Ramos (cell line): ENCODE data around the gene HBEGF.
"Not testable (repeated sequence)": the region's sequence is repeated elsewhere in the genome, so short reads cannot be mapped to it uniquely, and the experiment has no call there.

Source experiments
- in situ Hi-C: fragments of 300-500 bp; cut with MboI; formaldehyde crosslinking; loops from one replicate; pipeline ENCODE4 v1.14.3; 2022; ENCODE audit warnings: low sequenced_read_pairs; ENCODE audit not compliant: unreplicated experiment

Gene HBEGF

DNA sequence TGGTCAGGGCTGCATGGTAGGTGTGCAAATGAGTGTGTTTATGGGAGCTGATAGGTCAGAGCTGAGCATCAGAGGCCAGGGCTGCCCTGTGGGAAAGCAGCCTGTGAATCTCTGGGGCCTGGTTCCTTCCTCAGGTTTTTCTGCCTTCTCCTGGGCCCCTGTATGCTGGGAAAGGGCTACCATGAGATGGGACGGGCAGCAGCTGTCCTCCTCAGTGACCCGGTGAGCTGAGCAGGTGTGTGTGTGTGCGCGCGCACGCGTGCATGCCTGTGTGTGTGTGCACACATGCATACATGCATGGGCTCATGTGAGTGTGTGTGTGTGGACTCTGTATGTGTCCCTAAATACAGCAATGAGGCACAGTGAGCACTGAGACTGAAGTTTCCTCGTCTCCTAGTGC is 15.9 kb upstream of the HBEGF start:
- in situ Hi-C loops = loop anchor here (10.0 to 25.0 kb wide), 2 partner anchors 272 to 675 kb away; partner anchors contain the start of genes CD14 and TMCO6

DNA sequence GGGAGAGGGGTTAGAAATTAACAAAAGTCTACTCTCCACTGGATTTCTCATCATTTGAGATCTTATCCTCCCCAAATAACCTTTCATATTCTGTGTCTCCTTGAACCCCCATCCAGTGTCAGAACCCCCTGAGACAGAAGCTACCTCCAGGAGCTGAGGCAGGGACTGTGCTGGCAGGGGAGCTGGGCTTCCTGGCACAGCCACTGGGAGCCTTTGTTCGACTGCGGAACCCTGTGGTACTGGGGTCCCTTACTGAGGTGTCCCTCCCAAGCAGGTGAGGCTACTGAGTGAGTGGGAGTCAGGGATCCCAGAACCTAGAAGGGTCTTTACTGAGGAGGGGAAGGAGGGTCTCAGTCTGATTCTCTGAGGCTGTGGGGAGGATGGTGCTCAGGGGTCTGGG is 15.5 kb upstream of the HBEGF start:
- in situ Hi-C loops = loop anchor here (10.0 to 25.0 kb wide), 2 partner anchors 273 to 675 kb away; partner anchors contain the start of genes CD14 and TMCO6

DNA sequence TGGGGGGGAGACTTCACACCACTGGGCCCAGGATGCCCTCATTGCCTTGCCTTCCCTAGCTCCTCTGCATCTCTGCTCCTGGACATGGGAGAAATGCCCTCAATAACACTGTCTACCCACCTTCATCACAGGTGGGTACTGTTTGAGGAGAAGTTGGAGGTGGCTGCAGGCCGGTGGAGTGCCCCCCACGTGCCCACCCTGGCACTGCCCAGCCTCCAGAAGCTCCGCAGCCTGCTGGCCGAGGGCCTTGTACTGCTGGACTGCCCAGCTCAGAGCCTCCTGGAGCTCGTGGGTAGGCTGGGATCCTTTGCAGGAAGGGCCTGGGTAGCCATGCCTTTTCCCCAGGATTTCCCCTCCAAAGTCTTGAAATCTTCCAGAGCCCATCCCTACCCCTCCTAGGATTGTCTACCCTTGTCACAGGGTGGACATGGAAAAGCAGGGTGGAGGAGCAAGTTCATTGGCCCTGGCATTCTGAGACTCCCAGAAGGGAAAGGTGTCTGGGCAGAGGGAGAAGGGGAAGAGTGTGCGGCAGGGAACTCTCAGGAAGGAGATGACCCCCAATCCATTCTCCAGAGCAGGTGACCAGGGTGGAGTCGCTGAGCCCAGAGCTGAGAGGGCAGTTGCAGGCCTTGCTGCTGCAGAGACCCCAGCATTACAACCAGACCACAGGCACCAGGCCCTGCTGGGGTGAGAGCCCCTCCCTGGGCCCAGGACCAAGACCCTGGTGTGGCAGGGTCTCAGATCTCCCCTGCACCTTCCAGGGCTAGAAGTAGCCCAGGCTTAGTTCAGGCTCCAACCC is 14.5 kb upstream of the HBEGF start:
- in situ Hi-C loops = loop anchor here (10.0 to 25.0 kb wide), 2 partner anchors 274 to 676 kb away; partner anchors contain the start of genes CD14 and TMCO6

DNA sequence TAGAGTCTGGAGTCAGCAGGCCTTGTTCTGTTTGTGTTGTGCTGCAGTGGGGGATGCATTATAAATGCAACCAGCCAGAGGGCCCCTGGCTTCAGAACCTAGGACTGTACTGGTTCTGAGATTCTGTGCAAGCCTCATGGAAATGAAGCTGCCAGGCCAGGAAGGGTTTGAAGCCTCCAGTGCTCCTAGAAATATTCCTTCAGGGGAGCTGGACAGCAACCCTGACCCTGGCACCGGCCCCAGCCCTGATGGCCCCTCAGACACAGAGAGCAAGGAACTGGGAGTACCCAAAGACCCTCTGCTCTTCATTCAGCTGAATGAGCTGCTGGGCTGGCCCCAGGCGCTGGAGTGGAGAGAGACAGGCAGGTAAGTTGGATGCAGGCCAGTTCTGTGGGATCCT is 13.7 kb upstream of the HBEGF start, which contains the start of gene SLC4A9:
TSS of gene SLC4A9 (plus strand) at position 94 of the 400 bp plus-strand sequence. CDS start at position 137, 43 bp downstream.
- in situ Hi-C loops = loop anchor here (10.0 to 25.0 kb wide), 2 partner anchors 275 to 677 kb away; partner anchors contain the start of genes CD14 and TMCO6

DNA sequence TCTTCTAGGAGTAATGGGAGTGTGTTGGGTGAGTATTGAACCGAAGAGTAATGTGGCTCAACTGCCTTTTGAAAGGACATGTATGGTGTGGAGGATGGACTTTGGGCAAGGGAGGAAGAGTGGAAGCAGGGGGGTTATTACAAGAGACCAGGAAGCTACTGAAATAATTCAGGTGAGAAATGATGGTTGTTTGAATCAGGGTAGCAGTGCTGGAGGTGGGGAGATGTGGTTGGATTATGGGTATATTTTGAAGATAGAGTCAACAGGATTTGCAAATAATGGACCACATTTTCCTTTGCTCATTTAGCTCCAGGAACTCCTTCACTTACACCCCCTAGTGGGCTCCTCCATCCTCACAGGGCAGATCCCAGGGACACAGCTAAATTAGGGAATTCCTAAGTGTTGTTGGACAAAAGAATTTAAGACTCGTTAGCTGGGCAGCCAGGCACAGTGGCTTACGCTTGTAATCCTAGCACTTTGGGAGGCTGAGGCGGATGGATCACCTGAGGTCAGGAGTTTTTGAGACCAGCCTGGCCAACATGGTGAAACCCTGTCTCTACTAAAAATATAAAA is 12.4 kb upstream of the HBEGF start:
- in situ Hi-C loops = loop anchor here (5.0 to 25.0 kb wide), 2 partner anchors 117 to 678 kb away; no protein-coding TSS in a partner anchor

DNA sequence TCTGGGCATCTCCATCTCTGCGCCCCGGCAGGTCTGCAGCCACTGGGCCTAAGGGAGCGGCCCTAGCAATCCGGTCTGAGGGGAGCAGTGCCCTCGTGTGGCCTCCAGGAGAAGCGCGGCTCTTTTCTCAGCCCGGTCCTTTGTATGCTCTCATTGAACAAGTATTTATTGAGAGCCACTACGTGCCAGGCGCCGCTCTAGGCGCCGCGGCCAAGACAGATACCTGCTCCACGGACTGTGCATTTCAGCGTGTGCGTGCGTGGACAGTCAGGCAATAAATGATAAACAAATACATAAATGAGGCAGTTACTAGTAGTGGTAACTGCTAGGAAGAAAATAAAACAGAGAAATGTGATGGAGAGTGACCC is 11.3 kb upstream of the HBEGF start:
- in situ Hi-C loops = loop anchor here (5.0 to 25.0 kb wide), 2 partner anchors 115 to 680 kb away; no protein-coding TSS in a partner anchor

DNA sequence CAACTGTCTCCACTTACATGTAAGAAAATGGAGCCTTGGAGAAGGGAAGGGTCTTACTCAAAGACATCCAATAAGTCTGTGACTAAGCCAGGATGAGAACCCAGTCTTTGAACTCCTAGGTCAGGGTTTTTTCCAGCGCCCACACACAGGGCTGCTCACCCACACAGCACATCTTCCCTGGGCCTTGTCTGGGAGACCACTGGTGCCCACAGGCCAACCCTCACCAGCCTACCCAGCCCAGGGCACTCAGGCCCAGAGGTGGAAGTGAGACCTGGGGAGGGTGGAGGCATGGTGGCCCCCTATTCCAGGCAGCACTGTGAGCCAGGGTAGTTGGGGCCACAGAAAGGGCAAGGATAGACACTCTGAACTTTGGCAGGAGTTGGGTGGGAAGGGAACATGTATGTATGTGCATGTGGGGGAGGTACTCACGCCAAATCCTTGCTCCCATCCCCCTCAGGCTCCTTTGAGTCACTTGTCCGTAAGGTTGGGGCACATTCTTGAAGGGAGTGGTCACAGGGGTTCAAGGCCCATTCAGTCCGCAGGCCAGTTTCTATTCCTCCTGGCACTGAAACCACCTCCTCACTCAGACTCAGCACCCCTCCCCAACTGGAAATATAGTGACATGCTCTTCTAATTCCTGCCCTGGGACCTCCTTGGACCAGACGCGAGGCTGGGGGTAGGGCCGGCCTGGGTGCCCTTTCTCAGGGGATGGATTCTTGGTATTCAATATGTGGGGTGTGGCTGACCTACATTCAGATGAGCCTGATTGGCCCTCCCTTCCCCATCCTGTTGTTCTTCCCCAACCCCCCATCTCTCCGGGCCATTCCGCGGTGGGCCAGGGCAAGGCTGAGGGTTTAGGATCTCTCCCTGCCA is 10.7 kb upstream of the HBEGF start:
- in situ Hi-C loops = loop anchor here (5.0 to 25.0 kb wide), 2 partner anchors 115 to 680 kb away; no protein-coding TSS in a partner anchor

DNA sequence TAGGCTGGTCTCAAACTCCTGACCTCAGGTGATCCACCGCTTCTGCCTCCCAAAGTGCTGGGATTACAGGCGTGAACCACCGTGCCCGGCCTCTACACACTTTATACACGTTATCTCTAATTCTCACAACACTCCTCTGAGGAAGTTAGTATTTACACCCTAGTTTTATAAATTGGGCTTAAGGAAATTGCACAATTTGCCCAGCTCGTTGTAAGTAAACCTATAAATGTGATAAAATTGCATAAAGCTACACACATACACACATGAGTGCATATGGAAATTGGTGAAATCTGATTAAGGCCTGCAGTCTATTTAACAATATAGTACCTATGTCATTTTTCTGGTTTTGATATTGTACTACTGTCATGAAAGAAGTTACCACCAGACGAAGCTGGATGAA is 9.1 kb upstream of the HBEGF start:
- in situ Hi-C loops = loop anchor here (5.0 to 25.0 kb wide), 2 partner anchors 113 to 682 kb away; no protein-coding TSS in a partner anchor

DNA sequence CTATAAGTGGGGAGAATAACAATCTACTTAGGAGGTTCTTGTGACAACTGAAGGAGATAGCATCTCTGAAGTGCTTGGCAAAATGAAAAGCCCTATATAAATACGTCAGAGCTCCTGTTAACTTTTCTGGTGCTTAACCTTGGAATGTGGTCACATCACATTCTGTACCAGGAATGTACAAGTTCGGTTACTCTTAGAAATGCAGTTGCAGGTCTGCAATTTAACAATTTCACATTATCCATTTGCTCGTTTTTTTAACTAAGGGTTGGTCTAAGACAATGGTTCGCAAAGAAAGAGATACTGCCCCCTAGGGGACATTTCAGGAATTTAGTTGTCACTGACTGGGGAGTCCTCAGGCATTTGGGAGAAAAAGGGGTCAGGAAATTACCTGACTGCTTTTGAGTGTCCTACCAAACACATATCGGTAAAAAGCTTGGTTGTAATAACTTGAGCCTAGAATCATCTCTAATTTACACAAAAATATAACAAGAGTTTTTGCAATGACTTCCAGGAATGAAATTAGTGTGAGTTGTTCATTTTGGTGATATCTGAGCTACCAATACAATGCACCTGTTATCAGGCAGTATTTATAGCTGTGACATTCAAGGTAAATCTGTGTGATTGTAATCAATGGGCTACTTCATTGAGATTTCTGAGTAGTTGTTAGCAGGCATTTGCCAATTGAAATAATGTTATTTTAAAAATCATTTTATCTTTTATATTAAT is 5.4 kb upstream of the HBEGF start:
- in situ Hi-C loops = loop anchor here (25.0 kb wide), 1 partner anchor 686 kb away; no protein-coding TSS in a partner anchor

DNA sequence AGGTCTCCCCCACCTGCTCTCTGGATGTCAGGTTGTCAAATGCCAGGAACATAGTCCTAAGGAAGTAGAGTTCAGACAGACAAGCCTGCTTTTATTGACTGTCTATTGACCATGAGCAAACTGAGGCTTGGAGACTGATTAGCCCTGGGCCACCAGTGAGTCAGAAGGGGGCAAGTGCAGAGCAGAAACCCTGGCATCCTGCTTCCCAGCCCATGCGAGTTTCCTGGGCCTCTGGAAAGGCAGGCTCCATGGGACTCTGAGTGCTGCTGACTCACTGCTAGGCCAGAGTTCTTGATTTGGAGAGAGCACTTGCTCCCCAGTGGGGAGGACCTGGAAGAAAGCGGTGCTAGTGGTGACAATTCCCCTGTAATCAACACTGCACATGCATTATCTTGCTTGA is 2.8 kb upstream of the HBEGF start:
- in situ Hi-C loops = no loop called here

DNA sequence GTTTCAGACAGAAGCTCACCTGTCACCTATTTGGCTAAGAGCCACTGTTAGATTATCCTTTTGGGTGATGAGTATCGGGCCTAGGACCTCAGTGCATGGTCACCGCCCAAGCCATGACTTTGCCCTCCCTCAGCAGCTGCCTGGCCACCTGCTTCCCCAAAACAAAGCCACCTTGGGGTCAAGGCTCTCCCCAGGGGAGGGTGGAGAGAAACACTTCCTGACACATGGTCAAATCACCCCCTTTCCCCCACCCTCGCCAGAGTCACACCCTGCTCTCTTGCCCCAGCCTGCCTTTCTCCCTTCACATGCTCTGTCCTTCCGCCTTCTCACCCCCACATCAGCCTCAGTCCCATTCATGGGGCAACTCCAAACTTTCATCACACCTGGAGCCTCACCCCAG is 1.7 kb upstream of the HBEGF start:
- in situ Hi-C loops = no loop called here

DNA sequence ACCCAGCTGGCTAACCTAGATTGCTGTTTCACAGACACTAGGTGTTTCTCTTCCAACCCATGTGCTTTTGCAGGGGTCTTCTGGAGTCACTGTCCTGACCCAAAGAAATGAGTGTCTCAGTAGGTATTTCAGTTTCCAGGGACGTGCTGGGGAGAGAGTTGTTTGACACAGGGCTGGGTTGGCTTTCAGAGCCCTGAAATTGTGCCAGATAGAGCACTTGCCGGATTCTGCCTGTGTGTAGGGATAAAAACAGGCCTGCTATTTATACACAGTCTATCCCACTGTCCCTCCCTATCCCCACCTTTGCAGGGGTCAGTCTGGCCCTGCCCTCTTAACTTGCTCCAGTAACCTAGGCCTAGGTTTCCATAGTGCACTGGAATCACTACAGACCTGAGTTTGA is 957 bp upstream of the HBEGF start:
- in situ Hi-C loops = no loop called here

DNA sequence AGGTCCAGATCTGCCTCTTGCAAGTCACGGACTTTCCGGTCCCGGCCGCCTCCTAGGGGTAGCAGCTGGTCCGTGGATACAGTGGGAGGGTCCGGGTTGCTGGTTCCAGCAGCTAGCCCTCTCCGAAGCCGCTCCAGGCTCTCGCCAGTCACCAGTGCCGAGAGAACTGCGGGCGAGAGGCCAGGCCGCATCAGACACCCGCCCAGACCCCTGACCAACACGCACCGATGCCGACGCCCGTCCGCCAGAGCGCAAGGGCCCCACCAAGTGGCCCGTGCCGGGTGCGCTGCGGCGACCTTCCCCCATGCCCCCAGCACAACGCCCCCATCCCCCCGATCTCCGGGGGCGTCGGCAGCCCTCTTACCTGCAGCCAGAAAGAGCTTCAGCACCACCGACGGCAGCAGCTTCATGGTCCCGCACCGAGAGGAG is 470 bp downstream of the HBEGF start:
- in situ Hi-C loops = no loop called here

DNA sequence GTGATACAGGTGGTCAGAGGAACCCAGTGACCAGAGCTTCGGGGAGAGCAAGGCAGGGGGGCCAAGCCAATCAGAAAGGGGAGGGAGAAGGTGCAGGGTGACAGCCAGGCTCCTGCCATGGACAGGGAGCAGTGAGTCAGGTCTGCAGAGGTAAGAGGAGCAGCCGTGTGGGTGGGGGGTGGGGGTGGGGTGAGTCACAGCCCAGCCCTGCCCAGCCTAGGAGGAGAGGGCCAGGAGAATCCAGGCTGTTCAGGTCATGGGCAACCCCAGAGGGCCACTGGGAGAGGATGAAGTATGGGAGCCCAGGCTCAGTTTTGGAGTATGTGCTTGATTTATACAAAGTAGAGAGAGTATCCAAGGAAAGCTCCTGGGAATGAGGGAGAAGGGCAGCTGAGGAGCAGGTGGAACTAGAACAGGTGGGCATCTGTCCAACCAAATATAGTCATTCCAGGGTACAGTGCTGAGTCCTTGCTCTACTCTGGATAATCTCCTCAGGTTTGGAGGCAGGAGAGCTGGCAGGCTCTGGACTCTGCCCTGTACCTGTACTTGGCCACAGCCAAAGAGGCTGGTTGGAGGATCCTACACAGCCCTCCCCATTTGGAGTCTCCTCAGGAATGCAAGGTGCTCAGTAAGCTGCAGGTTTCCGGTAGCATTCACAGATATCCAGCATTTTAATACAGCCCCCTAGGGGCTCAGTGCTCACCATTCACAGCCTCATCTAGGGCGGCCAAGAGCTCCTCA is 1.6 kb downstream of the HBEGF start:
- in situ Hi-C loops = no loop called here

DNA sequence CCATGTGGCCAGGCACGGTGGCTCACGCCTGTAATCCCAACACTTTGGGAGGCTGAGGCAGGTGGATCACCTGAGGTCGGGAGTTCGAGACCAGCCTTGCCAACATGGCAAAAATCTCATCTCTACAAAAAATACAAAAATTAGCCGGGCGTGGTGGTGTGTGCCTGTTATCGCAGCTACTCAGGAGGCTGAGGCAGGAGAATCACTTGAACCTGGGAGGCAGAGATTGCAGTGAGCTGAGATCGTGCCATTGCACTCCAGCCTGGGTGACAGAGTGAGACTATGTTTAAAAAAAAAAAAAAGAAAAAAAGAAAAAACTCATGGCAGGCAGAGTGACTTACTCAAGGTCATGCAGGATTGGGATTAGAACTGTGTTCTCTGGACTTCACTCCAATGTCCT is 2.6 kb downstream of the HBEGF start:
- in situ Hi-C loops = not testable (repeated sequence)

DNA sequence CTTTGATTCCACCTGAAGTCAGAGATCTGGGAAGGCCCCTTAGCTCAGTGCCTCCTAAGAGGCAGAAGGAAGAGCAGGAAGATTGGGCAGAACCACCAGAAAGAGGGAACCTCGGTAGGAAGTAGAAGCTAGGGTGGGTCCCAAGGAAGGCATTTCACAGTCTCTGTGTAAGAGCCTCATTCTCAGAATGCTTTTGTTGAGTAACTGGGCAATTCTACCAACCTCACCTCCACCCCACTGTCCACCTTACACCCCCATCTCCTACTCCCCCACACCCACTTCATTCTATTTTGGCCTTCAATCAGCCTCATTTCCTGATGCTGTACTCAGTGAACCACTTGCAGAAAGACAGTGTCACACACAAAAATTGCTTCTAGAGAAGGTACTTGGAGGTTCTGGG is 3.5 kb downstream of the HBEGF start:
- in situ Hi-C loops = no loop called here

DNA sequence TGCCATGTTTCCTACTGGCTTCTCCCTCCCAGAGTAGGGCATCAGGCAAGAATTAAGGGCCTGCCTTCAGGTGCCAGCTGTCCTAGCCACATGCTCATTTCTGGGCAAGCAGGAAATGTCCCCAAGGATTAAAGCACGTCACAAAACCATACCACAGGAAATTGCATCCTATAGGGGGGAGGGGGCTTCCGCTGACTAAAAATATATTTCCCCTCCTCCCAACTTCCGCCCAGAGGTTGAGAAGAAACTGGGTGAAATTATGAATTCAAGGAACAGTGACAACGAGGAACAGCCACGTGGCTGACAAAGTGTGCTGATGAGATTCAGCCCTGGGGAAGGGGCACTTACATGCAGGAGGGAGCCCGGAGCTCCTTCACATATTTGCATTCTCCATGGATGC is 4.1 kb downstream of the HBEGF start:
- in situ Hi-C loops = no loop called here

DNA sequence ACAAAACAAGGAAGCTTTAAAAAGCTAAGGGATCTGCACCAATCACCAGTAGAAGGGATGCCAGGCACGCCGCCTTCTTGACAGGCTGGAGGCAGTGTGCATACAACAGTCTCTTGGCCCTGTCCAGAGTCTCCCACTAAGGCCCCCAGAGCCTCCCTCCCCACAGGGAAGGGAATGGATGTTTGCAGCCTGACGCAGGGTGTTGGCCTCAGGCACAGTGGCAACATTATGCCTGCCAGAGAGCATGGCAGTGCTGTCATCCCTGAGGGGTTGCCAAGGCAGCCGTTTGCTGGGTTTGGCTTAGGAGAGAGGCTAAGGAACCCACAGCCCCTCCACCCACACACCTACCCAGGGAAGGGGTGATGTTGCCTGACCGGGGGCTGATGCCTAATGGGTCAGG is 4.8 kb downstream of the HBEGF start:
- in situ Hi-C loops = no loop called here

DNA sequence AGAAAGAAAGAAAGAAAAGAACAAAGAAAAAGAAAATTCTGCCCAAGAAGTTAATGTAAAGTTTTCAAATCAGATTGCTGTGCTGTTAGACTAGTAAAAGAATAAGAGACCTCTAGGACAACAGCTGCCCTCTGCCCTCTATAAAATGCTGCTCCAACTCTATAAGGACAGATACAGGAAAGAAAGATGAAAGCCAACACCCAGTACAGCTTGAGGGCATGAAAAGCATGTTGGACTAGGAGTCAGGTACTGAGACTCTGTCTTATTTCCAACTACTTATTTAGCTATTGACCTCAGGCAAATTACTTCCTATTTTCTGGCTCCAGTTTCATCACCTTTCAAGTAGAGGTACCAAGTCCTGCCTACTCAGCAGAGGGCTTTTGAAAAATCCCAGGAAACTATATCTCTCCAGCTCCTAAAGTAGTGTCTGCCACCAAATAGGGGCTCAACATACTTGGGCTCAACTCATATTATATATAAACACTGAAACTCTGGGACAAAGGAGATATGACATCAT is 5.7 kb downstream of the HBEGF start:
- in situ Hi-C loops = no loop called here
